Bronchus fibroblast of lung (primary cell): Measurements from ENCODE around the gene LDLRAD1. TPM values are rescaled to one million over a fixed set of nuclear protein-coding genes. Genes with fewer than 3 reads are reported as not detected.

Experiments
- total RNA-seq: library from RNA; depleted of rRNA; stranded (reverse); fragments of >200 nt; gene quantifications from 2 replicates; pipeline ENCODE4 v1.2.3, GENCODE V29; 2015

The LDLRAD1 gene
- not detected in 2 replicates for total RNA-seq

GRCh38 chr1:54017979-54018378, at the start of gene LDLRAD1:
Gene LDLRAD1 (minus strand): TSS chr1:54018186. CDS start chr1:54018112, 74 bp downstream.

GRCh38 chr1:54052934-54053744, 35.2 kb upstream of the LDLRAD1 start, which contains the start of the genes TCEANC2 and TMEM59:
Gene TCEANC2 (plus strand): TSS chr1:54053608. CDS start chr1:54054423, 815 bp downstream.
Gene TMEM59 (minus strand): TSS chr1:54053204. CDS start chr1:54053188, 16 bp downstream.

Other genes starting within 250 kb of the LDLRAD1 start
- 32.3 and 35.3 TPM in 2 replicates for gene NDC1, start 179.9 kb downstream of the LDLRAD1 start, total RNA-seq
- gene YIPF1, start 128.4 kb downstream of the LDLRAD1 start, total RNA-seq, result 20.5 and 28.2 TPM in 2 replicates
- not detected in 2 replicates for gene DIO1, start 124.0 kb downstream of the LDLRAD1 start, total RNA-seq
- 33.6 and 34.8 TPM in 2 replicates for gene IFT25, start 72.5 kb downstream of the LDLRAD1 start, total RNA-seq
- gene LRRC42, start 71.8 kb downstream of the LDLRAD1 start, total RNA-seq, result 29.4 and 33.6 TPM in 2 replicates
- 85.9 and 111 TPM in 2 replicates for gene TMEM59, start 35.0 kb upstream of the LDLRAD1 start, total RNA-seq
- 2.4 and 3.0 TPM in 2 replicates for gene TCEANC2, start 35.4 kb upstream of the LDLRAD1 start, total RNA-seq
- gene CDCP2, start 134.8 kb upstream of the LDLRAD1 start, total RNA-seq, result not detected in 2 replicates
- 5.2 and 5.4 TPM in 2 replicates for gene CYB5RL, start 181.8 kb upstream of the LDLRAD1 start, total RNA-seq
- gene MRPL37, start 182.0 kb upstream of the LDLRAD1 start, total RNA-seq, result 138 and 142 TPM in 2 replicates